SK-N-SH treated with all-trans-retinoic acid at 6 μM for 48 hours (cell line): ENCODE results near the gene LRRC10.

Experiments
- ATAC-seq: fragments of 200-7000 bp; cut with Tn5 transposase; 3 replicates; pipeline ENCODE4 v1.9.1; 2020; ENCODE audit warnings: mild to moderate bottlenecking, moderate library complexity
- BACH2 ChIP-seq: fragments of 250-450 bp; sonication (Bioruptor Pico); IDR thresholded peaks from 2 replicates; pipeline ENCODE4 v1.9.0; 2021; ENCODE audit warnings: mild to moderate bottlenecking, borderline replicate concordance
- CSDC2 ChIP-seq: fragments of 250-450 bp; sonication (Bioruptor Pico); IDR thresholded peaks from 2 replicates; pipeline ENCODE4 v1.5.0; 2020; ENCODE audit warnings: mild to moderate bottlenecking, moderate library complexity
- ESRRG ChIP-seq: fragments of 250-450 bp; sonication (Bioruptor Pico); IDR thresholded peaks from 2 replicates; pipeline ENCODE4 v1.6.1; 2021; ENCODE audit warnings: mild to moderate bottlenecking
- ISL1 ChIP-seq: fragments of 250-450 bp; sonication (Bioruptor Pico); IDR thresholded peaks from 2 replicates; pipeline ENCODE4 v2.1.2; 2022; ENCODE audit warnings: mild to moderate bottlenecking, moderate library complexity
- OSR1 ChIP-seq: fragments of 250-450 bp; sonication (Bioruptor Pico); IDR thresholded peaks from 2 replicates; pipeline ENCODE4 v1.8.0; 2022; ENCODE audit warnings: moderate library complexity, mild to moderate bottlenecking, inconsistent platforms
- PATZ1 ChIP-seq: fragments of 250-450 bp; sonication (Bioruptor Pico); IDR thresholded peaks from 2 replicates; pipeline ENCODE4 v1.8.0; 2020; ENCODE audit warnings: mild to moderate bottlenecking, moderate library complexity, borderline replicate concordance
- PPARA ChIP-seq: fragments of 250-450 bp; sonication (Bioruptor Pico); IDR thresholded peaks from 2 replicates; pipeline ENCODE4 v1.5.0; 2020; ENCODE audit warnings: mild to moderate bottlenecking, borderline replicate concordance
- RARB ChIP-seq: fragments of 250-450 bp; sonication (Bioruptor Pico); IDR thresholded peaks from 2 replicates; pipeline ENCODE4 v1.8.0; 2021; ENCODE audit warnings: mild to moderate bottlenecking, moderate library complexity
- TCF4 ChIP-seq: fragments of 250-450 bp; sonication (Bioruptor Pico); IDR thresholded peaks from 2 replicates; pipeline ENCODE4 v1.8.0; 2021; ENCODE audit warnings: mild to moderate bottlenecking, moderate library complexity, borderline replicate concordance
- TOX ChIP-seq: fragments of 250-450 bp; sonication (Bioruptor Pico); IDR thresholded peaks from 2 replicates; pipeline ENCODE4 v1.8.0; 2021; ENCODE audit warnings: mild to moderate bottlenecking, moderate library complexity, borderline replicate concordance
- TSHZ2 ChIP-seq: fragments of 250-450 bp; sonication (Bioruptor Pico); IDR thresholded peaks from 2 replicates; pipeline ENCODE4 v1.5.0; 2020; ENCODE audit warnings: mild to moderate bottlenecking, moderate library complexity
- ZC3H10 ChIP-seq: fragments of 250-450 bp; sonication (Bioruptor Pico); IDR thresholded peaks from 2 replicates; pipeline ENCODE4 v1.5.1; 2021; ENCODE audit warnings: mild to moderate bottlenecking, moderate library complexity
- ZFP3 ChIP-seq: fragments of 250-450 bp; sonication (Bioruptor Pico); IDR thresholded peaks from 2 replicates; pipeline ENCODE4 v1.5.0; 2020; ENCODE audit warnings: mild to moderate bottlenecking, moderate library complexity
- ZFP30 ChIP-seq: fragments of 450-650 bp; formaldehyde crosslinking; IDR thresholded peaks from 2 replicates; pipeline ENCODE4 v1.5.0; 2022; ENCODE audit warnings: mild to moderate bottlenecking, moderate library complexity
- ZNF565 ChIP-seq: fragments of 450-650 bp; formaldehyde crosslinking; conservative IDR thresholded peaks from 2 replicates; pipeline ENCODE4 v1.5.0; 2020; ENCODE audit warnings: low read depth, mild to moderate bottlenecking, moderate library complexity
- ZNF70 ChIP-seq: fragments of 450-650 bp; formaldehyde crosslinking; IDR thresholded peaks from 2 replicates; pipeline ENCODE4 v1.5.0; 2020; ENCODE audit warnings: mild to moderate bottlenecking, moderate library complexity
- ZNF8 ChIP-seq: fragments of 450-650 bp; formaldehyde crosslinking; IDR thresholded peaks from 2 replicates; pipeline ENCODE4 v1.5.0; 2020; ENCODE audit warnings: mild to moderate bottlenecking, moderate library complexity
- TF ChIP-seq, protein P1 (sequence below): fragments of 250-450 bp; sonication (Bioruptor Pico); IDR thresholded peaks from 2 replicates; pipeline ENCODE4 v1.5.1; 2020; ENCODE audit warnings: low read depth, mild to moderate bottlenecking, moderate library complexity
- TF ChIP-seq, protein P2 (sequence below): fragments of 250-450 bp; sonication (Bioruptor Pico); IDR thresholded peaks from 2 replicates; pipeline ENCODE4 v1.5.1; 2021; ENCODE audit warnings: mild to moderate bottlenecking, moderate library complexity

LRRC10 gene

DNA sequence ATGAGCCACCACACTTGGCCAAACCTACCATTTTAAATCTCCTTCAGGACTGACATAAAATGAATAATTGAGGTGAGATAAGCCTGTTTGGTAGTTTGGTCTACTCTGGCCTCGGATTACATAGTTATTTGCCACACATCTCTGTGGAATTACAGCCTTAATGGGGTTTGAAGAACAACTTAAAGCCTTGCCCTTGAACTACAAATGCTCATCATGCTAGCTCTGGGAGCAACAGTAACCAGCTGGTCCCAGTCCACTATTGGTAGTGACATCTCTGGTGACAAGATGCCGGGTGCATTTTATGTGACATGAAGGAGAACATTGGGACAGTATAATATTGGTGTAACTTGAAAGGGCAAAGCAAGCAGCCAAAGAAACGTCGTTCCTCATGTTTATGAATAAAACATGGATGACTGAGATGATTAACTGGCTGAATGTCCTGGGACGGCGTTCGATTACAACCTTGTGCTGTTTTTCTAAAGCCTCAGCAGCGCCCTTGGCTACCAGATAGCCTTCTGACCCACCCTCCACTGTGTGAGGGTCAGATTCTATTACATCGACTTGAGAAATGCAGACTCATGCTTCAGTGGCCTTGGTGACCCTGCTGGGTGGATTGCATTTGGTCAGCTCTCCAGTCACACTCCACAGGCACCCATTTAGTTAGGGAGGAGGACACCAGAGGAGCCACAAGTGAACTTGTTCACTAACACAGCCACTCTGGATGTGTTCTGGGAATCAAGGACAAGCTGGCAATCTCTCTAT lies 46.9 kb upstream of the LRRC10 start (continued):
- no peak for TF ChIP-seq TSHZ2 (CRISPR knock-in tag)
- no peak for TF ChIP-seq ZC3H10 (CRISPR knock-in tag)
- no peak for TF ChIP-seq RARB (CRISPR knock-in tag)

- ATAC-seq: peak; percentile 97
These were observed 45.1 kb upstream of the LRRC10 start for GRCh38 chr12:69655616-69656340.

DNA sequence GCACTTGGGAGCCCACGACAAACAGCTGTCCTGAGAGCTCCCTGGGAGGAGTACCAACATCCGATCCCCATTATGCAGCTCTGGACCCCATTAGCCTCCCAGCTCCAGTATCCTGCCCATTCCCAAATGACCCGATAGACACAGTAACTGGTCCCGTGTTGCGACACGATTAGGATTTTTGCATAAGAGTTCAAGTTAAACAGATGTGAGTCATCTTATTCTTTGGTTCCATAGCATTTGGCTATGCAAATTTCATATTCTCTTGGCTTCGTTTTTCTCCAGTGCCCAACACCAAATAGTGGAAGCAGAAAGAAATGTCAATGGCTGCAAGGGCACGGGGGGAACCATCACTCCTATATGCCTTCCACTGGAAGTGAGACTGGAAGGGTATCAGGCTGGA lies 43.0 kb upstream of the LRRC10 start:
- TF ChIP-seq ZFP30 (CRISPR knock-in tag) (no peak), TCF4 (CRISPR knock-in tag) (no peak), CSDC2 (no peak), ZC3H10 (CRISPR knock-in tag) (no peak), BACH2 (CRISPR knock-in tag) (no peak), TSHZ2 (CRISPR knock-in tag) (no peak), PPARA (CRISPR knock-in tag) (no peak), ZFP3 (no peak), RARB (CRISPR knock-in tag) (no peak), ZNF565 (CRISPR knock-in tag) (no peak), ESRRG (CRISPR knock-in tag) (no peak)
- TF ChIP-seq, protein P1, sequence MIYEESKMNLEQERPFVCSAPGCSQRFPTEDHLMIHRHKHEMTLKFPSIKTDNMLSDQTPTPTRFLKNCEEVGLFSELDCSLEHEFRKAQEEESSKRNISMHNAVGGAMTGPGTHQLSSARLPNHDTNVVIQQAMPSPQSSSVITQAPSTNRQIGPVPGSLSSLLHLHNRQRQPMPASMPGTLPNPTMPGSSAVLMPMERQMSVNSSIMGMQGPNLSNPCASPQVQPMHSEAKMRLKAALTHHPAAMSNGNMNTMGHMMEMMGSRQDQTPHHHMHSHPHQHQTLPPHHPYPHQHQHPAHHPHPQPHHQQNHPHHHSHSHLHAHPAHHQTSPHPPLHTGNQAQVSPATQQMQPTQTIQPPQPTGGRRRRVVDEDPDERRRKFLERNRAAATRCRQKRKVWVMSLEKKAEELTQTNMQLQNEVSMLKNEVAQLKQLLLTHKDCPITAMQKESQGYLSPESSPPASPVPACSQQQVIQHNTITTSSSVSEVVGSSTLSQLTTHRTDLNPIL (CRISPR knock-in tag): no peak
- ATAC-seq: no peak

More at GRCh38 chr12:69655616-69656340, 45.1 kb upstream of the LRRC10 start:
- TF ChIP-seq, protein P1 (CRISPR knock-in tag): peak; percentile 86; the same call in 1 of the 2 replicates
- TF ChIP-seq ISL1 (CRISPR knock-in tag) (peak; percentile 69), PATZ1 (CRISPR knock-in tag) (no peak)

DNA sequence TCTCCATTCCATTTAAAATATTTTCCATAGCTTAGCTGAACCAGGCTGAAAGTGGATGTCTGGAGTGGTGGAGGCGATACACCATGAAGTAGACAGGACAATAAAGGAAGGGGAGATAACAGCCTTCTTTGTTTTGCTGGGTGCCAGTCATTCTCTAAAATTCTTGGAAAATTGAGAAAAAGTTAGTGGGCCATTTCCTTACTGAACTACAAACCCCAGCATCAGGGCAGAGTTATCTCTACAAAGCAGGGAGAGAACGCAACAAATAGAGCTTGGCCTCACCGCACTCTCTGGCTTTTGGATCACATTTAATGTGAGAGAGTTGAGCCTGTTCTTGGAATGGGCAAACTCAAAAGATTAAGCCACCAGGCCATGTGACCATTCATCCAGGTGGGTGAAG lies 41.2 kb upstream of the LRRC10 start:
- ATAC-seq: no peak
- TF ChIP-seq CSDC2 (no peak), ZNF565 (CRISPR knock-in tag) (no peak), ZNF8 (no peak), ZNF70 (CRISPR knock-in tag) (no peak), ESRRG (CRISPR knock-in tag) (no peak), TOX (no peak), OSR1 (CRISPR knock-in tag) (no peak), PPARA (CRISPR knock-in tag) (no peak)
- TF ChIP-seq, protein P1 (CRISPR knock-in tag): no peak
- TF ChIP-seq, protein P2, sequence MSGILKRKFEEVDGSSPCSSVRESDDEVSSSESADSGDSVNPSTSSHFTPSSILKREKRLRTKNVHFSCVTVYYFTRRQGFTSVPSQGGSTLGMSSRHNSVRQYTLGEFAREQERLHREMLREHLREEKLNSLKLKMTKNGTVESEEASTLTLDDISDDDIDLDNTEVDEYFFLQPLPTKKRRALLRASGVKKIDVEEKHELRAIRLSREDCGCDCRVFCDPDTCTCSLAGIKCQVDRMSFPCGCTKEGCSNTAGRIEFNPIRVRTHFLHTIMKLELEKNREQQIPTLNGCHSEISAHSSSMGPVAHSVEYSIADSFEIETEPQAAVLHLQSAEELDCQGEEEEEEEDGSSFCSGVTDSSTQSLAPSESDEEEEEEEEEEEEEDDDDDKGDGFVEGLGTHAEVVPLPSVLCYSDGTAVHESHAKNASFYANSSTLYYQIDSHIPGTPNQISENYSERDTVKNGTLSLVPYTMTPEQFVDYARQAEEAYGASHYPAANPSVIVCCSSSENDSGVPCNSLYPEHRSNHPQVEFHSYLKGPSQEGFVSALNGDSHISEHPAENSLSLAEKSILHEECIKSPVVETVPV (CRISPR knock-in tag): no peak
